HG02884 (cell line): ENCODE measurements around the gene PLCH2.
"Not testable (repeated sequence)": the region's sequence is repeated elsewhere in the genome, so short reads cannot be mapped to it uniquely, and the experiment has no call there.

ENCODE experiments used
- ATAC-seq: cut with Tn5 transposase; IDR thresholded peaks from one replicate; pipeline ENCODE4 v1.9.1; 2021; ENCODE audit warnings: mild to moderate bottlenecking, moderate library complexity; ENCODE audit not compliant: unreplicated experiment

PLCH2 gene

GRCh38 chr1:2439369-2439768, 36.7 kb upstream of the PLCH2 start:
- ATAC-seq = no peak

- not testable (repeated sequence) for ATAC-seq
Measured at GRCh38 chr1:2440346-2440745, 35.7 kb upstream of the PLCH2 start.

- no peak for ATAC-seq
Measured at GRCh38 chr1:2441746-2442145, 34.3 kb upstream of the PLCH2 start.

GRCh38 chr1:2442661-2443060, 33.4 kb upstream of the PLCH2 start:
- ATAC-seq = no peak

- ATAC-seq = no peak
Measured at GRCh38 chr1:2443277-2444137, 32.6 kb upstream of the PLCH2 start.

GRCh38 chr1:2444138-2444591, 31.9 kb upstream of the PLCH2 start:
- no peak for ATAC-seq

GRCh38 chr1:2445162-2445822, 30.8 kb upstream of the PLCH2 start:
- ATAC-seq = no peak

DNA sequence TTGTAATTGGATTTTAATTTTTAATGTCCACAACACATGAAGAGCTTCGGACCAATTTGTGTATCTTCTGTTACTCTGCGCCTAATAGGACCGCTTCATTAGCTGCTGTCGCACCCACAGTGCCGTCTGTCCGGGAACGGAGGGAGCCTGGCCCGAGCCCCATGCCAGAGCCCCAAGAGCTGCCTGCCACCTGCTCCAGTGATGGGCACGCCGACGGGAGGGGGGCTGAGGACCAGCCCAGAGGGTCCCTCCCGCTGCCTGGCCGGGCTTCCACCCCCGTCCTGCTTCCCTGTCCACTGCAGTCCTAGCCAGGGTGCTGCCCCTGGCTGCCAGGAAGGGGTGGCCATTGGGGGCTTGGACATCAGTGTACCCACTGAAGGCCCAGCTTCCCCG, 30.3 kb upstream of the PLCH2 start:
- no peak for ATAC-seq

- ATAC-seq = no peak
Measured at GRCh38 chr1:2446394-2446793, 29.7 kb upstream of the PLCH2 start.

DNA sequence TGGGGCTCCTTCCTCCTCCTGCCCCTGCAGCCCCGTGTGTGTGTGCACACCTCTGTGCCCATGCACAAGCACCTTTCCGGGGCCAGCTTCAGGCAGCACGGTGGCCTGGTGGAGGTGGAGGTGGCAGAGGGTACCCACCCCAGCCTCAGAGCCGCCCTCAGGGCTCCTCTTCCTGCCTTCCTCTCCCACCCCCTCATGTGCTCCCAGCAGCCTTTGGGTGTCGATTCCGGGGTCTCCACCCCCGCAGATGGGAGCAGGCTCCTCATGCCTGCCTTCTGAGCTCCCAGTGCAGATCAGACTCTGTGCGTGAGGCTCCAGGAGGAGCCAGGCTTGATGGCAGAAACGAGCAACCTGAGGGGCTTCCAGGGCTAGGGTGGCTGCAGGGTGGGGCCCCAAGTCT, 29.2 kb upstream of the PLCH2 start:
- no peak for ATAC-seq

GRCh38 chr1:2447276-2448097, 28.6 kb upstream of the PLCH2 start:
- no peak for ATAC-seq

- no peak for ATAC-seq
Measured at GRCh38 chr1:2448098-2448445, 28.0 kb upstream of the PLCH2 start.

- no peak for ATAC-seq
Measured at GRCh38 chr1:2449636-2450454, 26.2 kb upstream of the PLCH2 start.

DNA sequence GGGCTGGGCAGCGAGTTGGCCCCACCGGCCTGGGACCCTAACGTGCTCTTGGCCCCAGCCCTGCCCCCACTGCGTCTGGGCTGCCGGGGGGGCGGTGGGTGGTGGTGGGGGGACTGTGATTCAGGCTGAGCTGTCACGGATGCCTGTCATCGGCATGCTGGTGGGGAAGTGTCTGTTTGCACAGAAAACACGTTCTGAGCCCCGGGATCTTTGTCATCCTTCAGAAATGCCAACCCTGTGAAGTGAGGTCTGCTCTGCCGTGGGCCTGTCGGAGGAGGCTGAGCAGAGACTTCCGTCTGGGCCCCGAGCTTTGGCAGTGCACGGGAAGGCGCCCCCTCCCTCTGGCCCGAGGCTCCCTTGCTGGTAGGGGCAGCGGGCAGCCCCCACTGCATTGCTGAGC, 24.3 kb upstream of the PLCH2 start:
- no peak for ATAC-seq

DNA sequence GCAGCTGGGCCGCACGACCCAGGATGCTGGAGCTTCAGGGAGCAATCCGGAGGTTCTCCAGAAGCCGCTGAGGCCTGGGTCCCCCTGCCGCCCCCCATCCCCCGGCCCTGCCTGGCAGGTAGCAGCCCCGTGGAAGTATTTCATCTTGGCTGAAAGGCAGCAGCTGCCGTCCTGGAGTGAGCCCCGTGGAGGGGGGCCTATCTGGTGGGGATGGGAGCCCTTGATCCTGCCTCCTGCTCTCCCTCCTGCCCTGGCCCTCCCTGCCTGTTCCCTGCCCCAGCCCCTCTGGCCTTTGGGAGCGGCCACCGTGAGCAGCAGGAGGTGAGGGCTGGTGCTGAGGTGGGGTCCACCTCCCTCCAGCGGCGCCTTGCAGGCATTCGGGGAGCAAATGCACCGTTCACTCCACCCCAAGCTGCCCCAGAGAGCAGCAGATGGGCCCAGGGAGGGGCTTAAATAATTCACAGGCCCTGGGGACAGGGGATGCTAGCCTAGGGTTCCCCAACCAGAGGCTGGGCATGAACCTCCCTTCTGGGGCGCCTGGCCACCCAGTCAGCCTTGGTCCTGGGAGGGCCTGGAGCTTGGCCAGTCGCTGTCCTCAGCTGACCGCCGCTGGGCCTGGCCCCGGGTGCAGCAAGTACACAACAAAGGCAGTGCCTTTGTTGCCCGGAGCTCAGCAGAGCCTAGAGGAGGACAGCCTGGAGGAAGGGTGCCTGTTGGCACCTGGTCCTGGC, 23.7 kb upstream of the PLCH2 start:
- no peak for ATAC-seq

DNA sequence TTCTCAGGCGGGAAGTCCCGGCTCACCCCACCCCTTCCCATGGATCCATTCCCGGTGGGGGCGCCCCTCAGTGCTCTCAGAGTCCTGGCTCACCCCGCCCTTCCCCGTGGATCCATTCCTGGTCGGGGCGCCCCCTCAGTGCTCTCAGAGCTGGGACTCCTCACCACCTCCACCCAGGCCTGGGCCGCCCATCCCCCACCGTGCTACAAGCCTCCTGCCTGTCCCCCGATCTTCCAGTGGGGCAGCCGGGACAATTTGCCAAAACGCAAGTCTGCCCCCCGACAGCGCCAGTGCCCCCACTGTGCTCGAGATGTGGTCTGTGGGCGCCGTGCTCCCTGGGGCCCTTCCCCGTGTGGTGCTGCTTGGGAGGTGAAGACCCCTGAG, 23.2 kb upstream of the PLCH2 start:
- no peak for ATAC-seq

GRCh38 chr1:2454227-2454626, 21.9 kb upstream of the PLCH2 start:
- ATAC-seq = no peak

DNA sequence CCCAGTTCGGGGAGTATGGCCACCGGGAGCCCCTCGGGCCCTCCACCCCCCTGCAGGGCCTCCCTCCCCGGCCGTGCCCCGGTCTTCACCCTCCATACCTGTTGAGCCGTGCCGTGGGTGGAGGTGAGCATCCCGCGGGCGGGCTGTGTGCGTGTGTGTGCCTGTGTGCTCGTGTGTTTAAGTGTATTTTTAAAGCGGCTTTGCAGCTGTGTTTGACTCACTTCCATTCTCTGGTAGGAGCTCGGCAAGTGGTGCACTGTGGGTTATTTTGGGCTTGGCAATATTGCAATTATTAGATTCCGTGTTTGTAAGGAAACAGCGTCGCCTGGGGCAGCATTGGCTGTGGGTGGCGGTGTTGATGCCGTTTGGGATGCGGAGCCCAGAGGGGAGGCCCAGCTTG, 20.3 kb upstream of the PLCH2 start:
- no peak for ATAC-seq

GRCh38 chr1:2457444-2457843, 18.6 kb upstream of the PLCH2 start:
- ATAC-seq = no peak

- ATAC-seq = no peak
Measured at GRCh38 chr1:2458687-2459086, 17.4 kb upstream of the PLCH2 start.
